ENCODE measurements around the gene EIF2S1. TPM values are rescaled to one million over a fixed set of nuclear protein-coding genes. Genes with fewer than 3 reads are reported as not detected.

EIF2S1 gene
- total and polyA plus RNA-seq, 2 experiments from 2014 or later: 121 to 170 TPM

GRCh38 chr14:67385618-67386017 is 25.5 kb downstream of the EIF2S1 start (continued):
- TF ChIP-seq, protein P1, sequence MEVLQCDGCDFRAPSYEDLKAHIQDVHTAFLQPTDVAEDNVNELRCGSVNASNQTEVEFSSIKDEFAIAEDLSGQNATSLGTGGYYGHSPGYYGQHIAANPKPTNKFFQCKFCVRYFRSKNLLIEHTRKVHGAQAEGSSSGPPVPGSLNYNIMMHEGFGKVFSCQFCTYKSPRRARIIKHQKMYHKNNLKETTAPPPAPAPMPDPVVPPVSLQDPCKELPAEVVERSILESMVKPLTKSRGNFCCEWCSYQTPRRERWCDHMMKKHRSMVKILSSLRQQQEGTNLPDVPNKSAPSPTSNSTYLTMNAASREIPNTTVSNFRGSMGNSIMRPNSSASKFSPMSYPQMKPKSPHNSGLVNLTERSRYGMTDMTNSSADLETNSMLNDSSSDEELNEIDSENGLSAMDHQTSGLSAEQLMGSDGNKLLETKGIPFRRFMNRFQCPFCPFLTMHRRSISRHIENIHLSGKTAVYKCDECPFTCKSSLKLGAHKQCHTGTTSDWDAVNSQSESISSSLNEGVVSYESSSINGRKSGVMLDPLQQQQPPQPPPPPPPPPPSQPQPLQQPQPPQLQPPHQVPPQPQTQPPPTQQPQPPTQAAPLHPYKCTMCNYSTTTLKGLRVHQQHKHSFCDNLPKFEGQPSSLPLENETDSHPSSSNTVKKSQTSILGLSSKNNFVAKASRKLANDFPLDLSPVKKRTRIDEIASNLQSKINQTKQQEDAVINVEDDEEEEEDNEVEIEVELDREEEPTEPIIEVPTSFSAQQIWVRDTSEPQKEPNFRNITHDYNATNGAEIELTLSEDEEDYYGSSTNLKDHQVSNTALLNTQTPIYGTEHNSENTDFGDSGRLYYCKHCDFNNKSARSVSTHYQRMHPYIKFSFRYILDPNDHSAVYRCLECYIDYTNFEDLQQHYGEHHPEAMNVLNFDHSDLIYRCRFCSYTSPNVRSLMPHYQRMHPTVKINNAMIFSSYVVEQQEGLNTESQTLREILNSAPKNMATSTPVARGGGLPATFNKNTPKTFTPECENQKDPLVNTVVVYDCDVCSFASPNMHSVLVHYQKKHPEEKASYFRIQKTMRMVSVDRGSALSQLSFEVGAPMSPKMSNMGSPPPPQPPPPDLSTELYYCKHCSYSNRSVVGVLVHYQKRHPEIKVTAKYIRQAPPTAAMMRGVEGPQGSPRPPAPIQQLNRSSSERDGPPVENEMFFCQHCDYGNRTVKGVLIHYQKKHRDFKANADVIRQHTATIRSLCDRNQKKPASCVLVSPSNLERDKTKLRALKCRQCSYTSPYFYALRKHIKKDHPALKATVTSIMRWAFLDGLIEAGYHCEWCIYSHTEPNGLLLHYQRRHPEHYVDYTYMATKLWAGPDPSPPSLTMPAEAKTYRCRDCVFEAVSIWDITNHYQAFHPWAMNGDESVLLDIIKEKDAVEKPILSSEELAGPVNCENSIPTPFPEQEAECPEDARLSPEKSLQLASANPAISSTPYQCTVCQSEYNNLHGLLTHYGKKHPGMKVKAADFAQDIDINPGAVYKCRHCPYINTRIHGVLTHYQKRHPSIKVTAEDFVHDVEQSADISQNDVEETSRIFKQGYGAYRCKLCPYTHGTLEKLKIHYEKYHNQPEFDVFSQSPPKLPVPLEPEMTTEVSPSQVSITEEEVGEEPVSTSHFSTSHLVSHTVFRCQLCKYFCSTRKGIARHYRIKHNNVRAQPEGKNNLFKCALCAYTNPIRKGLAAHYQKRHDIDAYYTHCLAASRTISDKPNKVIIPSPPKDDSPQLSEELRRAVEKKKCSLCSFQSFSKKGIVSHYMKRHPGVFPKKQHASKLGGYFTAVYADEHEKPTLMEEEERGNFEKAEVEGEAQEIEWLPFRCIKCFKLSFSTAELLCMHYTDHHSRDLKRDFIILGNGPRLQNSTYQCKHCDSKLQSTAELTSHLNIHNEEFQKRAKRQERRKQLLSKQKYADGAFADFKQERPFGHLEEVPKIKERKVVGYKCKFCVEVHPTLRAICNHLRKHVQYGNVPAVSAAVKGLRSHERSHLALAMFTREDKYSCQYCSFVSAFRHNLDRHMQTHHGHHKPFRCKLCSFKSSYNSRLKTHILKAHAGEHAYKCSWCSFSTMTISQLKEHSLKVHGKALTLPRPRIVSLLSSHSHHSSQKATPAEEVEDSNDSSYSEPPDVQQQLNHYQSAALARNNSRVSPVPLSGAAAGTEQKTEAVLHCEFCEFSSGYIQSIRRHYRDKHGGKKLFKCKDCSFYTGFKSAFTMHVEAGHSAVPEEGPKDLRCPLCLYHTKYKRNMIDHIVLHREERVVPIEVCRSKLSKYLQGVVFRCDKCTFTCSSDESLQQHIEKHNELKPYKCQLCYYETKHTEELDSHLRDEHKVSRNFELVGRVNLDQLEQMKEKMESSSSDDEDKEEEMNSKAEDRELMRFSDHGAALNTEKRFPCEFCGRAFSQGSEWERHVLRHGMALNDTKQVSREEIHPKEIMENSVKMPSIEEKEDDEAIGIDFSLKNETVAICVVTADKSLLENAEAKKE (CRISPR knock-in tag; IDR thresholded peaks at IDR 0.05): no peak

DNA sequence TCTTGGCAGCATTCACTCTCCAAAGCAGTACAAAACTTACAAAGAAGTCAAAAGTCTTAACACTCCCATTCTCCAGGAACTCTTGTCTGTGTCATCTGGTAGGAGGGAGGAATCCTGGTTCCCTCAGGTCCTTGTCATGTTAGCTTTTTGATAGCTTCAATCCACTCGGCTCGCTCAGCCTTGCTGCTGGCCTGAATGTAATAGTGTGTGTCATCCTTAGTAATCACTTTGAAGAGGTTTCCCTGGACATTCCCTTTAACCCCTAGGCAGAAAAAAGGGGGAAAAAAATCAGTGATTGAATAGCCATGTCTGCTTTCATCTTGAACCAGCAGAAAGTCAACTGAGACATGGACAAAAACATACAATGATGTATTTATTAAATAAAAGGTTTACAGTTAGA is 27.1 kb downstream of the EIF2S1 start:
- Mint-ChIP-seq H3K9me3 (no peaks in the 10 kb centered on the region), H3K36me3 (ENCODE audit: low read depth) (peaks cover 30% of the 10 kb centered on the region), H3K4me1 (no peaks in the 10 kb centered on the region; the same call in 2 of the 3 replicates), H3K27me3 (ENCODE audit: insufficient read depth, low read depth, poor library complexity) (peaks cover 3% of the 10 kb centered on the region), H3K4me3 (no peak overlapping the region), H3K27ac (no peak overlapping the region)
- Histone ChIP-seq H3K4me2 (no peak overlapping the region), H3K4me3 (no peak overlapping the region), H3K79me2 (replicated peaks; ENCODE audit: insufficient read depth) (no peaks in the 10 kb centered on the region), H4K20me1 (replicated peaks; ENCODE audit: insufficient read depth) (no peaks in the 10 kb centered on the region), H2AFZ (no peak overlapping the region), H3K27me3 (ENCODE audit: insufficient read depth) (no peaks in the 10 kb centered on the region), H3K27ac (ENCODE audit: low read depth) (0 out of 2 replicates have a peak overlapping the region, but pooled peaks have one; percentile 29), H3K9me2 (ENCODE audit: insufficient read depth) (no peaks in the 10 kb centered on the region), H3F3A (replicated peaks; ENCODE audit: low read depth) (no peaks in the 10 kb centered on the region), H3K4me1 (ENCODE audit: insufficient read depth) (no peaks in the 10 kb centered on the region), H3K36me3 (ENCODE audit: insufficient read depth) (peaks cover 26% of the 10 kb centered on the region)
- no peak for DNase-seq (ENCODE audit: low spot score)
- no peak for ATAC-seq
- no peak for TF ChIP-seq POLR2AphosphoS5 (IDR thresholded peaks at IDR 0.05; ENCODE audit: low read depth)
- no peak for TF ChIP-seq NANOG (IDR thresholded peaks at IDR 0.05; ENCODE audit: borderline replicate concordance)
- TF ChIP-seq, protein P2, sequence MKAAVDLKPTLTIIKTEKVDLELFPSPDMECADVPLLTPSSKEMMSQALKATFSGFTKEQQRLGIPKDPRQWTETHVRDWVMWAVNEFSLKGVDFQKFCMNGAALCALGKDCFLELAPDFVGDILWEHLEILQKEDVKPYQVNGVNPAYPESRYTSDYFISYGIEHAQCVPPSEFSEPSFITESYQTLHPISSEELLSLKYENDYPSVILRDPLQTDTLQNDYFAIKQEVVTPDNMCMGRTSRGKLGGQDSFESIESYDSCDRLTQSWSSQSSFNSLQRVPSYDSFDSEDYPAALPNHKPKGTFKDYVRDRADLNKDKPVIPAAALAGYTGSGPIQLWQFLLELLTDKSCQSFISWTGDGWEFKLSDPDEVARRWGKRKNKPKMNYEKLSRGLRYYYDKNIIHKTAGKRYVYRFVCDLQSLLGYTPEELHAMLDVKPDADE (IDR thresholded peaks at IDR 0.05): no peak
- TF ChIP-seq, protein P1 (CRISPR knock-in tag; IDR thresholded peaks at IDR 0.05): no peak

Data from GM23338 (cell line).